ENCODE results near the gene KCNQ1.

- no peak for TF ChIP-seq PPARA (CRISPR knock-in tag; IDR thresholded peaks at IDR 0.05; ENCODE audit: borderline replicate concordance)
- no peak for TF ChIP-seq SNAI2 (CRISPR knock-in tag; IDR thresholded peaks at IDR 0.05)
- TF ChIP-seq RARB (CRISPR knock-in tag; IDR thresholded peaks at IDR 0.05) = no peak
- TF ChIP-seq, protein P1, sequence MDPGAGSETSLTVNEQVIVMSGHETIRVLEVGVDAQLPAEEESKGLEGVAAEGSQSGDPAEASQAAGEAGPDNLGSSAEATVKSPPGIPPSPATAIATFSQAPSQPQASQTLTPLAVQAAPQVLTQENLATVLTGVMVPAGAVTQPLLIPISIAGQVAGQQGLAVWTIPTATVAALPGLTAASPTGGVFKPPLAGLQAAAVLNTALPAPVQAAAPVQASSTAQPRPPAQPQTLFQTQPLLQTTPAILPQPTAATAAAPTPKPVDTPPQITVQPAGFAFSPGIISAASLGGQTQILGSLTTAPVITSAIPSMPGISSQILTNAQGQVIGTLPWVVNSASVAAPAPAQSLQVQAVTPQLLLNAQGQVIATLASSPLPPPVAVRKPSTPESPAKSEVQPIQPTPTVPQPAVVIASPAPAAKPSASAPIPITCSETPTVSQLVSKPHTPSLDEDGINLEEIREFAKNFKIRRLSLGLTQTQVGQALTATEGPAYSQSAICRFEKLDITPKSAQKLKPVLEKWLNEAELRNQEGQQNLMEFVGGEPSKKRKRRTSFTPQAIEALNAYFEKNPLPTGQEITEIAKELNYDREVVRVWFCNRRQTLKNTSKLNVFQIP (CRISPR knock-in tag; IDR thresholded peaks at IDR 0.05; ENCODE audit: borderline replicate concordance, low read depth) = no peak
- TF ChIP-seq, protein P2, sequence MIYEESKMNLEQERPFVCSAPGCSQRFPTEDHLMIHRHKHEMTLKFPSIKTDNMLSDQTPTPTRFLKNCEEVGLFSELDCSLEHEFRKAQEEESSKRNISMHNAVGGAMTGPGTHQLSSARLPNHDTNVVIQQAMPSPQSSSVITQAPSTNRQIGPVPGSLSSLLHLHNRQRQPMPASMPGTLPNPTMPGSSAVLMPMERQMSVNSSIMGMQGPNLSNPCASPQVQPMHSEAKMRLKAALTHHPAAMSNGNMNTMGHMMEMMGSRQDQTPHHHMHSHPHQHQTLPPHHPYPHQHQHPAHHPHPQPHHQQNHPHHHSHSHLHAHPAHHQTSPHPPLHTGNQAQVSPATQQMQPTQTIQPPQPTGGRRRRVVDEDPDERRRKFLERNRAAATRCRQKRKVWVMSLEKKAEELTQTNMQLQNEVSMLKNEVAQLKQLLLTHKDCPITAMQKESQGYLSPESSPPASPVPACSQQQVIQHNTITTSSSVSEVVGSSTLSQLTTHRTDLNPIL (CRISPR knock-in tag; IDR thresholded peaks at IDR 0.05; ENCODE audit: low read depth) = no peak
- no peak for TF ChIP-seq ZNF70 (CRISPR knock-in tag; IDR thresholded peaks at IDR 0.05)
- TF ChIP-seq ZFP30 (CRISPR knock-in tag; IDR thresholded peaks at IDR 0.05) = no peak
- no peak for TF ChIP-seq PATZ1 (CRISPR knock-in tag; IDR thresholded peaks at IDR 0.05; ENCODE audit: borderline replicate concordance)
- no peak for TF ChIP-seq TCF4 (CRISPR knock-in tag; IDR thresholded peaks at IDR 0.05; ENCODE audit: borderline replicate concordance)
- no peak for TF ChIP-seq ZNF8 (CRISPR knock-in tag; IDR thresholded peaks at IDR 0.05)
- no peak for TF ChIP-seq ZC3H10 (CRISPR knock-in tag; IDR thresholded peaks at IDR 0.05)
These were observed 84.8 kb downstream of the KCNQ1 start for GRCh38 chr11:2529636-2530035.

Measured in SK-N-SH treated with all-trans-retinoic acid at 6 μM for 48 hours (cell line).